SK-N-SH (cell line): ENCODE data around the gene ESPL1. TPM values are rescaled to one million over a fixed set of nuclear protein-coding genes. Genes with fewer than 3 reads are reported as not detected.

Source experiments
- CTCF ChIA-PET: fragments of 300-600, 350-600 bp; formaldehyde crosslinking; extraction: SDS; loops from one replicate; lab custom pipeline; 2021; lab: Yijun Ruan, JAX
- POLR2A ChIA-PET: fragments of 350-600 bp; sonication (Branson Sonifier 250); formaldehyde crosslinking; extraction: SDS; loops from one replicate; lab custom pipeline; 2020; ENCODE audit warnings: antibody characterized with exemption, inconsistent platforms; lab: Yijun Ruan, JAX
- DNase-seq: peaks from one replicate; pipeline ENCODE4 v3.0.0; 2012
- H2AFZ ChIP-seq: fragments of 200-600 bp; sonication (generic); 2 replicates; pipeline ENCODE4 v1.8.1; 2016; ENCODE audit warnings: antibody characterized with exemption, mild to moderate bottlenecking, low read depth
- H3F3A ChIP-seq: fragments of 200-600 bp; sonication (generic); replicated peaks from 2 replicates; pipeline ENCODE3; 2016; ENCODE audit warnings: antibody characterized with exemption, mild to moderate bottlenecking; ENCODE audit not compliant: insufficient read depth
- H3K27ac ChIP-seq, 2 experiments: fragments of 200-500 bp in 1 of 2; fragments of 200-600 bp in 1 of 2; sonication (Bioruptor generic) in 1 of 2; sonication (generic), shearing (Covaris generic) in 1 of 2; 2 replicates each; pipeline versions ENCODE4 v1.5.1 to v1.6.1; 2014 to 2016; ENCODE audit warnings: low read depth in 2 of 2, inconsistent platforms in 1 of 2, low read length in 1 of 2, mild to moderate bottlenecking in 1 of 2, mixed read lengths in 1 of 2
- H3K27me3 ChIP-seq: fragments of 200-600 bp; sonication (generic), shearing (Covaris generic); 2 replicates; pipeline ENCODE4 v1.6.1; 2016; ENCODE audit warnings: mixed run types; ENCODE audit not compliant: insufficient read depth
- H3K36me3 ChIP-seq, 2 experiments: fragments of 200-500 bp in 1 of 2; fragments of 200-600 bp in 1 of 2; sonication (Bioruptor generic) in 1 of 2; sonication (generic) in 1 of 2; replicated peaks in 1 of 2; 2 replicates each; pipeline versions ENCODE3 to v1.5.1; 2014 to 2016; ENCODE audit warnings: low read length in 1 of 2, mild to moderate bottlenecking in 1 of 2; ENCODE audit not compliant: insufficient read depth in 2 of 2, control insufficient read depth in 1 of 2
- H3K4me1 ChIP-seq, 2 experiments: fragments of 200-500 bp in 1 of 2; fragments of 200-600 bp in 1 of 2; sonication (Bioruptor generic) in 1 of 2; sonication (generic), shearing (Covaris generic) in 1 of 2; 2 replicates each; pipeline versions ENCODE4 v1.5.1 to v1.6.1; 2014 to 2016; ENCODE audit warnings: low read depth in 1 of 2, low read length in 1 of 2, mixed run types in 1 of 2; ENCODE audit not compliant: insufficient read depth in 2 of 2, control insufficient read depth in 1 of 2
- H3K4me2 ChIP-seq: fragments of 200-600 bp; sonication (generic), shearing (Covaris generic); 2 replicates; pipeline ENCODE4 v1.6.1; 2017; ENCODE audit warnings: mixed run types
- H3K4me3 ChIP-seq, 2 experiments: fragments of 200-500 bp in 1 of 2; fragments of 200-600 bp in 1 of 2; sonication (Bioruptor generic) in 1 of 2; sonication (generic), shearing (Covaris generic) in 1 of 2; 2 replicates each; pipeline versions ENCODE4 v1.5.1 to v1.8.1; 2014 to 2016; ENCODE audit warnings: low read depth in 2 of 2, inconsistent platforms in 1 of 2, low read length in 1 of 2, mild to moderate bottlenecking in 1 of 2, mixed read lengths in 1 of 2, moderate library complexity in 1 of 2
- H3K79me2 ChIP-seq: fragments of 200-600 bp; sonication (generic); 2 replicates; pipeline ENCODE4 v1.8.1; 2017; ENCODE audit warnings: mild to moderate bottlenecking; ENCODE audit not compliant: insufficient read depth
- H3K9ac ChIP-seq: fragments of 200-600 bp; sonication (generic); 2 replicates; pipeline ENCODE4 v1.6.1; 2017; ENCODE audit warnings: mixed run types
- H3K9me2 ChIP-seq: fragments of 200-600 bp; sonication (generic); 2 replicates; pipeline ENCODE4 v1.6.1; 2017; ENCODE audit warnings: mixed run types
- H3K9me3 ChIP-seq: fragments of 200-600 bp; sonication (generic); 2 replicates; pipeline ENCODE4 v1.6.1; 2017; ENCODE audit warnings: mixed run types, mild to moderate bottlenecking, moderate library complexity
- H4K20me1 ChIP-seq: fragments of 200-600 bp; sonication (generic); 2 replicates; pipeline ENCODE4 v1.6.1; 2017; ENCODE audit warnings: mild to moderate bottlenecking, mixed run types; ENCODE audit not compliant: insufficient read depth
- ELF1 ChIP-seq: IDR thresholded peaks from 2 replicates; pipeline ENCODE4 v1.4.0; 2012
- FOSL2 ChIP-seq: IDR thresholded peaks from 2 replicates; pipeline ENCODE4 v1.4.0; 2012; ENCODE audit warnings: low read depth, mild to moderate bottlenecking, moderate library complexity, borderline replicate concordance
- GATA2 ChIP-seq: sonication (generic); formaldehyde crosslinking; IDR thresholded peaks from 2 replicates; pipeline ENCODE4 v1.5.0; 2020; ENCODE audit warnings: mild to moderate bottlenecking, missing genetic modification reagents
- MEF2A ChIP-seq: IDR thresholded peaks from 2 replicates; pipeline ENCODE4 v1.4.0; 2012; ENCODE audit warnings: low read depth, borderline replicate concordance
- YY1 ChIP-seq: IDR thresholded peaks from 2 replicates; pipeline ENCODE4 v1.4.0; 2012; ENCODE audit warnings: low read depth, mild to moderate bottlenecking
- WGBS: methylation state at CpG from one replicate; pipeline ENCODE4 v1.1.6; 2017; ENCODE audit warnings: low lambda C conversion rate; 5-methylcytosine and 5-hydroxymethylcytosine counted together
- polyA plus RNA-seq, 3 experiments: library from polyadenylated mRNA; depleted of rRNA; stranded (reverse); fragments of >200 nt; gene quantifications; 2 replicates each; pipeline ENCODE4 v1.2.3, GENCODE V29; 2012
- TF ChIP-seq, protein P1 (sequence below): IDR thresholded peaks from 2 replicates; pipeline ENCODE4 v1.4.0; 2012; ENCODE audit warnings: low read depth, borderline replicate concordance

ESPL1 gene
- polyA plus RNA-seq, 1 of the 3 experiments (the other 2 are of a cell fraction) = 8.6 TPM

DNA sequence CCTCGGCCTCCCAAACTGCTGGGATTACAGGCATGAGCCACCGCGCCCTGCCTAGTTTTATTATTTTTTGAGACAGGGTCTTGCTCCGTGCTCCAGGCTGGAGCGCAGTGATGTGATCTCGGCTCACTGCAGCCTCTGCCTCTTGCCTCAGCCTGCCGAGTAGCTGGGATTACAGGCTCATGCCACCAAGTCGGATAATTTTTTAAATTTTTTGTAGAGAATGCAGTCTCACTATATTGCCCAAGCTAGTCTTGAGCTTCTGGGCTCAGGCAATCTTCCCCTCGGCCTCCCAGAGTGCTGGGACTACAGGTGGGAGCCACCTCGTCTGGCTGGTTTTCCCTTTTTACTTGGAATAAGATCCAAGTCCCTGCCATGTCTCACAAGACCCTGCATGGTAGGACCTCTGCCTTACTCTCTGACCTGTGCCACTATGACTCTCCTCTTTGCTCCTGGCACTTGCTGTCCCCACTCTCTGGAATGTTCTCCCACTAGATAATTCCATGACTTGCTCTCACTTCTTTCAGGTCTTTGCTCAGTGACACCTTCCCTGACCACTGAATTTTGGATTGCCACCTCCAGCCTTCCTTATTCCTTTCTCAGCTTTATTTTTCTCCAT is 28.3 kb upstream of the ESPL1 start:
- WGBS = 85% methylated on average over 10 of the region's 10 CpGs
- POLR2A ChIA-PET = no interaction called here
- Histone ChIP-seq H3K9ac (no peak overlapping the region), H3K79me2 (no peaks in the 10 kb centered on the region), H3F3A (peaks cover 9% of the 10 kb centered on the region), H3K4me1 (peaks cover 3 to 13% of the 10 kb centered on the region in 2 experiments; a peak in 1 of 4 replicates), H3K4me2 (no peak overlapping the region), H3K9me2 (no peaks in the 10 kb centered on the region), H3K27me3 (peaks cover 4% of the 10 kb centered on the region; the same call in 1 of the 2 replicates), H3K36me3 (no peaks in the 10 kb centered on the region), H2AFZ (no peak overlapping the region), H3K27ac (no peak overlapping the region), H3K4me3 (no peak overlapping the region), H4K20me1 (no peaks in the 10 kb centered on the region), H3K9me3 (no peaks in the 10 kb centered on the region)
- CTCF ChIA-PET = interaction anchor here (1.3 to 4.3 kb wide), 3 partner anchors 26 to 174 kb away, joined by 3 to 24 read pairs (median 3); no protein-coding TSS in a partner anchor
- TF ChIP-seq MEF2A = no peak
- DNase-seq = no peak

DNA sequence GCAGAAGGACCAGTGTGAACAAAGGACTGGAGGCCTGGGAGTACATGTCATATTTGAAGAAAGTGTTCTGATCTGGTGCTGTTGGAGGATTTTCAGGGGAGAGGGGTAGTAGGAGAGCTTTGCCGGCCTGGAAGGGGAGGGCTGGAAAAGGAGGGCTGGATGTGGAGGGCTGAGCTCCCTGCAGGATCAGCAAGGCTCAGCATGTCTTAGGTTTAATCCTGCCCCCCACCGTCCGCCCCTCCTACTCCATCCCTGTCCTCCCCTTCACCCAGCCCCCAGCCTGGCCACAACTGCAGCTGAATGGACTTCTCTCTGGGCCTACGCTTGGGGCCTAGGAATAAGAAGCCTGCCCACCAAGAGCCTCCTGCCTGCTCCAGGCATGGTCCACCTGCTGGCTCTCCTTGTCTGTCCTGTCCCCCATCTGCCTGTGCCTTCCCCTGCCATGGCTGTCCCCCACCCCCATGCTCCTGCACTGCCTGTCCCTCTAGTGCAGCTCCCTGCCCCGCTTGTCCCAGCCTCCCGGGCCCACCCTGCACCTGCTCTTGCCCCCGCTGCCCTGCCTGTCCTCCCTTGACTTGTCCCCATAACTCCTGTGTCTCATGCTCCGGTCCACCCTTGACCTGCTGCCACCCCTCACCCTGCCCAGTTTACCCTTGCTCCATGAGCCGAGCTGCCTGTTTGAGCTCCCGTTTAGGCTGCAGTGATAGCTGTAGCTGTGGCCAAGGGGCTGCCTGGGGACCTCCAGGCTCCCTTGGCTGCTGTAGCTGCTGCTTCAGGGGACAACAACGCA is 26.3 kb upstream of the ESPL1 start:
- no peak for DNase-seq
- 73% methylated on average over 11 of the region's 11 CpGs for WGBS
- Histone ChIP-seq H3K4me2 (no peak overlapping the region), H3K79me2 (no peaks in the 10 kb centered on the region), H3K4me3 (no peak overlapping the region), H3K27ac (no peak overlapping the region), H3K9me3 (no peaks in the 10 kb centered on the region), H3F3A (peaks cover 6% of the 10 kb centered on the region), H3K4me1 (peaks cover 0 to 2% of the 10 kb centered on the region in 2 experiments; a peak in 1 of 4 replicates), H2AFZ (no peak overlapping the region), H3K27me3 (peaks cover 4% of the 10 kb centered on the region; the same call in 1 of the 2 replicates), H4K20me1 (no peaks in the 10 kb centered on the region), H3K36me3 (no peaks in the 10 kb centered on the region), H3K9ac (no peak overlapping the region), H3K9me2 (no peaks in the 10 kb centered on the region)
- POLR2A ChIA-PET = interaction anchor here (0.5 to 0.8 kb wide), 2 partner anchors 18 to 31 kb away, joined by 3 to 5 read pairs; no protein-coding TSS in a partner anchor
- CTCF ChIA-PET = interaction anchor here (0.8 to 4.3 kb wide), 9 partner anchors 10 to 46 kb away, joined by 3 to 33 read pairs (median 6); a partner anchor contains a TSS
- no peak for TF ChIP-seq YY1
- TF ChIP-seq, protein P1, sequence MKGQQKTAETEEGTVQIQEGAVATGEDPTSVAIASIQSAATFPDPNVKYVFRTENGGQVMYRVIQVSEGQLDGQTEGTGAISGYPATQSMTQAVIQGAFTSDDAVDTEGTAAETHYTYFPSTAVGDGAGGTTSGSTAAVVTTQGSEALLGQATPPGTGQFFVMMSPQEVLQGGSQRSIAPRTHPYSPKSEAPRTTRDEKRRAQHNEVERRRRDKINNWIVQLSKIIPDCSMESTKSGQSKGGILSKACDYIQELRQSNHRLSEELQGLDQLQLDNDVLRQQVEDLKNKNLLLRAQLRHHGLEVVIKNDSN = no peak
- no peak for TF ChIP-seq ELF1

DNA sequence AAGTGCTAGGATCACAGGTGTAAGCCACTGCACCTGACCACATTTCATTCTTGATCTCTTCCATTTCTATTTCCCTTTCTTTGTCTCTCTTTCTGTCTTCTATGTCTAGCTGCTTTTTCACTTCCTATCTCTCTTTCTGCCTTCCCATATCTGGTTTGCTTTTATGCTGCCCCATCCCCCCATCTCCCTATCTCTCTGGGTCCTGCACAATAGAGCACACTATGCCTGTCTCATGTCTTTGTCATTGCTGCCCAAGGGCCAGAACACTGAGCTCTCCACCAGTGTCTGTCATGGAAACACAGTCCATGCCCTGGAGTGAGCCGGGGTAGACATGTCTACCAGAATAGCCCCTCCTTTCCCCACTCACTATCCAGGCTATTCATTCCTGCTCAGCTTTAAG is 23.8 kb upstream of the ESPL1 start:
- Histone ChIP-seq H2AFZ (no peak overlapping the region), H4K20me1 (no peaks in the 10 kb centered on the region), H3K4me1 (peaks cover 0 to 2% of the 10 kb centered on the region in 2 experiments; a peak in 1 of 4 replicates), H3K79me2 (no peaks in the 10 kb centered on the region), H3K9ac (no peak overlapping the region), H3K9me3 (no peaks in the 10 kb centered on the region), H3K4me3 (no peak overlapping the region), H3K36me3 (no peaks in the 10 kb centered on the region), H3K27ac (peak overlapping the region in 1 of 2 experiments; percentile 50; a peak in 1 of 4 replicates), H3F3A (no peaks in the 10 kb centered on the region), H3K4me2 (no peak overlapping the region), H3K9me2 (no peaks in the 10 kb centered on the region), H3K27me3 (peaks cover 4% of the 10 kb centered on the region; the same call in 1 of the 2 replicates)
- peak; percentile 56 for DNase-seq
- WGBS = 33% methylated on average over 1 of the region's 1 CpG
- POLR2A ChIA-PET = interaction anchor here (1.0 to 1.9 kb wide), 2 partner anchors 10 to 25 kb away, joined by 5 to 8 read pairs; no protein-coding TSS in a partner anchor
- CTCF ChIA-PET = interaction anchor here (1.1 to 3.8 kb wide), 5 partner anchors 27 to 85 kb away, joined by 3 to 33 read pairs (median 5); no protein-coding TSS in a partner anchor
- TF ChIP-seq GATA2 (CRISPR knock-in tag) (0 out of 2 replicates have a peak, but pooled peaks have one; percentile 21), FOSL2 (no peak)
